Prostate gland (tissue), 2 donors: ENCODE results near the gene WDR48. TPM values are rescaled to one million over a fixed set of nuclear protein-coding genes. Genes with fewer than 3 reads are reported as not detected.
A peak's percentile ranks its signal among the peaks of the same experiment; 100 is the strongest.

Experiments used
- DNase-seq: peaks from one replicate; pipeline ENCODE4 v3.0.0-alpha.2; 2019; ENCODE audit warnings: low spot score
- H3K27ac ChIP-seq, 2 donors: fragments of 200-600 bp; sonication (generic); 2 replicates each; pipeline ENCODE4 v1.5.1; 2017 to 2019
- H3K27me3 ChIP-seq: fragments of 200-600 bp; sonication (generic); replicated peaks from 2 replicates; pipeline ENCODE4 v1.5.1; 2019; ENCODE audit not compliant: insufficient read depth
- H3K36me3 ChIP-seq, 2 donors: fragments of 200-600 bp; sonication (generic); 1 replicate in 1 of 2; 2 replicates in 1 of 2; pipeline versions ENCODE4 v1.5.1 to v1.8.1; 2017 to 2019
- H3K4me1 ChIP-seq: fragments of 200-600 bp; sonication (generic); replicated peaks from 2 replicates; pipeline ENCODE4 v1.5.1; 2019
- H3K4me3 ChIP-seq, 2 donors: fragments of 200-600 bp; sonication (generic); 2 replicates each; pipeline ENCODE4 v1.5.1; 2017 to 2019
- H3K9me3 ChIP-seq: fragments of 200-600 bp; sonication (generic); 2 replicates; pipeline ENCODE4 v1.5.1; 2017
- CTCF ChIP-seq, 4 experiments: fragments of 200-600 bp in 2 of 4; fragments of 450-650 bp in 2 of 4; sonication (generic) in 2 of 4; IDR thresholded peaks; 1 replicate in 3 of 4; 2 replicates in 1 of 4; pipeline ENCODE4 v1.5.1; 2016 to 2019; ENCODE audit warnings: antibody characterized with exemption in 4 of 4, mild to moderate bottlenecking in 2 of 4, moderate library complexity in 2 of 4
- POLR2A ChIP-seq: fragments of 450-650 bp; IDR thresholded peaks from one replicate; pipeline ENCODE4 v1.6.1; 2016; ENCODE audit warnings: antibody characterized with exemption, mild to moderate bottlenecking
- POLR2AphosphoS5 ChIP-seq: sonication (generic); formaldehyde crosslinking; IDR thresholded peaks from one replicate; pipeline ENCODE4 v1.6.1; 2017; ENCODE audit warnings: antibody characterized with exemption
- whole genome bisulfite sequencing: methylation state at CpG from one replicate; pipeline ENCODE4 v1.1.5; 2018; 5-methylcytosine and 5-hydroxymethylcytosine counted together
- intact Hi-C: fragments of 100-400 bp; cut with DNase I; formaldehyde crosslinking; loops from one replicate; pipeline ENCODE4 v1.14.2; 2022
- total RNA-seq, 2 donors: library from RNA; depleted of rRNA; stranded (reverse); fragments of >200 nt; gene quantifications; one replicate each; pipeline ENCODE4 v1.1.0, GENCODE V29; 2016

WDR48 gene
- total RNA-seq, 2 donors from 2014 or later: 22.5 to 46.7 TPM

GRCh38 chr3:39132096-39133092 is 80.6 kb downstream of the WDR48 start:
- Histone ChIP-seq H3K9me3 (no peaks in the 10 kb centered on the region), H3K36me3 (no peaks in the 10 kb centered on the region), H3K27me3 (no peaks in the 10 kb centered on the region), H3K4me1 (peaks cover 5% of the 10 kb centered on the region), H3K4me3 (no peak overlapping the region), H3K27ac (peak overlapping the region in 1 of 2 donors; percentile 14)
- intact Hi-C loops: no loop called here
- no peak for DNase-seq
- TF ChIP-seq POLR2AphosphoS5 (no peak), POLR2A (no peak), CTCF (IDR thresholded peaks at IDR 0.05) (no peak)
- WGBS: 67% methylated on average over 11 of the region's 11 CpGs

- WGBS: 100% methylated on average over 1 of the region's 1 CpG
- H3K27ac ChIP-seq: no peak overlapping the region
- TF ChIP-seq POLR2A (no peak), CTCF (IDR thresholded peaks at IDR 0.05) (no peak), POLR2AphosphoS5 (no peak)
- H3K9me3 ChIP-seq: no peaks in the 10 kb centered on the region
- intact Hi-C loops: no loop called here
- no peak overlapping the region for H3K4me3 ChIP-seq
- peaks cover 5% of the 10 kb centered on the region for H3K4me1 ChIP-seq
- no peak for DNase-seq
- no peaks in the 10 kb centered on the region for H3K36me3 ChIP-seq
- no peaks in the 10 kb centered on the region for H3K27me3 ChIP-seq
Observed at GRCh38 chr3:39133093-39133490, 81.3 kb downstream of the WDR48 start.

DNA sequence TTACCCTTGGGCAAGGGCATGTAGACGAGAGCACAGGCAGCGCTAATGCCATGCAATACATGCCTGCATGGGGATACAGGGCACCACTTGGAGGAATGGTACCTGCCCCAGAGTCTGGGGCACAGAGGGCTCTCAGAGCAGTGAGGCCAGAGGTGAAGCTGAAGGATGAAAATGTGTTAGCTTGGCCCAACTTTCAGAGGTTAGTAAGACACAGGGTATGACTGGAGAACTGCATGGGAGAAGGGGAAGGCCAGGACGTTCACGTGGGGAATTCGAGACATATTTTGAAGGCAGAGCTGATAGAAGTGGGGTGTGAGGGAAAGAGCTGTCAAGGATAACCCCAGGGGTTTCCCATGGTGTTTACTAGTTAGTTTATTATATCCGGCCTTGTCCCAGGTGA is 82.0 kb downstream of the WDR48 start:
- no peak for DNase-seq
- H3K4me1 ChIP-seq: peaks cover 5% of the 10 kb centered on the region
- H3K36me3 ChIP-seq: no peaks in the 10 kb centered on the region
- H3K27me3 ChIP-seq: no peaks in the 10 kb centered on the region
- intact Hi-C loops: no loop called here
- TF ChIP-seq POLR2A (no peak), CTCF (IDR thresholded peaks at IDR 0.05) (no peak), POLR2AphosphoS5 (no peak)
- H3K9me3 ChIP-seq: no peaks in the 10 kb centered on the region
- no peak overlapping the region for H3K27ac ChIP-seq
- H3K4me3 ChIP-seq: no peak overlapping the region
- WGBS: 92% methylated on average over 6 of the region's 6 CpGs

GRCh38 chr3:39134305-39134704 is 82.5 kb downstream of the WDR48 start:
- no peaks in the 10 kb centered on the region for H3K36me3 ChIP-seq
- H3K27me3 ChIP-seq: no peaks in the 10 kb centered on the region
- intact Hi-C loops: no loop called here
- TF ChIP-seq POLR2AphosphoS5: no peak
- TF ChIP-seq CTCF (IDR thresholded peaks at IDR 0.05): no peak
- TF ChIP-seq POLR2A: no peak
- 98% methylated on average over 7 of the region's 7 CpGs for WGBS
- H3K9me3 ChIP-seq: no peaks in the 10 kb centered on the region
- no peak overlapping the region for H3K27ac ChIP-seq
- no peak for DNase-seq
- H3K4me3 ChIP-seq: no peak overlapping the region
- peaks cover 5% of the 10 kb centered on the region for H3K4me1 ChIP-seq
